H9 (cell line): ENCODE data around the gene MIGA2. TPM values are rescaled to one million over a fixed set of nuclear protein-coding genes. Genes with fewer than 3 reads are reported as not detected.

Experiments
- DNase-seq: peaks from one replicate; pipeline ENCODE4 v3.0.0-alpha.2; 2017
- H2AFZ ChIP-seq: one replicate; pipeline ENCODE4 v1.6.1; 2013; ENCODE audit warnings: mild to moderate bottlenecking, low read length, control low read depth, moderate library complexity
- H2AK5ac ChIP-seq: 2 replicates; pipeline ENCODE4 v1.6.1; 2013; ENCODE audit warnings: low read length, control low read depth, mixed read lengths; ENCODE audit not compliant: insufficient read length
- H2BK120ac ChIP-seq: one replicate; pipeline ENCODE4 v1.6.1; 2013; ENCODE audit warnings: low read depth, mild to moderate bottlenecking, low read length, control low read depth, inconsistent platforms; ENCODE audit not compliant: poor library complexity, severe bottlenecking
- H2BK12ac ChIP-seq: 2 replicates; pipeline ENCODE4 v1.6.1; 2013; ENCODE audit warnings: low read length, control low read depth, mixed read lengths, low read depth; ENCODE audit not compliant: insufficient read length
- H2BK15ac ChIP-seq: 2 replicates; pipeline ENCODE4 v1.6.1; 2013; ENCODE audit warnings: low read depth, low read length, control low read depth
- H2BK20ac ChIP-seq: one replicate; pipeline ENCODE4 v1.6.1; 2013; ENCODE audit warnings: low read depth, mild to moderate bottlenecking, low read length, control low read depth, inconsistent platforms; ENCODE audit not compliant: poor library complexity, severe bottlenecking
- H2BK5ac ChIP-seq: 2 replicates; pipeline ENCODE4 v1.6.1; 2013; ENCODE audit warnings: low read length, control low read depth, mixed read lengths; ENCODE audit not compliant: insufficient read length
- H3K14ac ChIP-seq: 2 replicates; pipeline ENCODE4 v1.6.1; 2013; ENCODE audit warnings: low read length, control low read depth; ENCODE audit not compliant: insufficient read depth
- H3K18ac ChIP-seq: 2 replicates; pipeline ENCODE4 v1.6.1; 2013; ENCODE audit warnings: low read depth, mild to moderate bottlenecking, mixed read lengths, low read length, control low read depth; ENCODE audit not compliant: insufficient read length
- H3K23ac ChIP-seq: 2 replicates; pipeline ENCODE4 v1.6.1; 2013; ENCODE audit warnings: low read length, control low read depth, mixed read lengths, low read depth; ENCODE audit not compliant: insufficient read length
- H3K23me2 ChIP-seq: 2 replicates; pipeline ENCODE4 v1.6.1; 2013; ENCODE audit warnings: low read depth, mild to moderate bottlenecking, mixed read lengths, low read length, control low read depth; ENCODE audit not compliant: insufficient read length, poor library complexity, severe bottlenecking
- H3K27ac ChIP-seq: 2 replicates; pipeline ENCODE4 v1.5.1; 2013; ENCODE audit warnings: low read length, control low read depth, mixed read lengths, low read depth; ENCODE audit not compliant: insufficient read length
- H3K27me3 ChIP-seq: 2 replicates; pipeline ENCODE4 v1.6.1; 2013; ENCODE audit warnings: low read length, control low read depth, inconsistent platforms; ENCODE audit not compliant: insufficient read depth
- H3K4ac ChIP-seq: 2 replicates; pipeline ENCODE4 v1.6.1; 2013; ENCODE audit warnings: low read depth, mild to moderate bottlenecking, control low read depth, inconsistent platforms, low read length, moderate library complexity
- H3K4me1 ChIP-seq: 2 replicates; pipeline ENCODE4 v1.6.1; 2013; ENCODE audit warnings: low read length, control low read depth, inconsistent platforms; ENCODE audit not compliant: insufficient read depth
- H3K4me2 ChIP-seq: 2 replicates; pipeline ENCODE4 v1.6.1; 2013; ENCODE audit warnings: low read length, control low read depth, mixed read lengths; ENCODE audit not compliant: insufficient read length, insufficient read depth
- H3K56ac ChIP-seq: 2 replicates; pipeline ENCODE4 v1.6.1; 2013; ENCODE audit warnings: low read depth, mild to moderate bottlenecking, mixed read lengths, low read length, control low read depth; ENCODE audit not compliant: insufficient read length
- H3K79me1 ChIP-seq: 2 replicates; pipeline ENCODE4 v1.6.1; 2013; ENCODE audit warnings: low read depth, mild to moderate bottlenecking, moderate library complexity, low read length, control low read depth, inconsistent platforms; ENCODE audit not compliant: insufficient read depth, poor library complexity, severe bottlenecking
- H3K79me2 ChIP-seq: 2 replicates; pipeline ENCODE4 v1.6.1; 2013; ENCODE audit warnings: low read length, control low read depth, inconsistent platforms; ENCODE audit not compliant: insufficient read depth
- H3K9ac ChIP-seq: 2 replicates; pipeline ENCODE4 v1.6.1; 2013; ENCODE audit warnings: low read length, control low read depth, mixed read lengths; ENCODE audit not compliant: insufficient read length; ENCODE audit errors: extremely low read depth
- H3K9me3 ChIP-seq: one replicate; pipeline ENCODE4 v1.6.1; 2013; ENCODE audit warnings: low read depth, low read length, inconsistent platforms; ENCODE audit not compliant: control insufficient read depth
- H3T11ph ChIP-seq: one replicate; pipeline ENCODE4 v1.6.1; 2013; ENCODE audit warnings: mild to moderate bottlenecking, low read length, control low read depth, inconsistent platforms
- H4K20me1 ChIP-seq: one replicate; pipeline ENCODE4 v1.6.1; 2013; ENCODE audit not compliant: control insufficient read depth, insufficient read length, insufficient read depth
- H4K5ac ChIP-seq: 2 replicates; pipeline ENCODE4 v1.6.1; 2013; ENCODE audit warnings: low read depth, mild to moderate bottlenecking, mixed read lengths, low read length, control low read depth; ENCODE audit not compliant: insufficient read length
- H4K8ac ChIP-seq: replicated peaks from 2 replicates; pipeline ENCODE4 v1.6.1; 2013; ENCODE audit warnings: low read length, control low read depth, mixed read lengths, low read depth; ENCODE audit not compliant: insufficient read length
- H4K91ac ChIP-seq: 2 replicates; pipeline ENCODE4 v1.6.1; 2013; ENCODE audit warnings: low read depth, mild to moderate bottlenecking, moderate library complexity, mixed read lengths, low read length, control low read depth; ENCODE audit not compliant: insufficient read length
- H3K27ac Mint-ChIP-seq, 3 experiments: 2 replicates in 2 of 3; 3 replicates in 1 of 3; pipeline ENCODE4 v1.8.0; 2020 to 2021; ENCODE audit warnings: mixed read lengths in 3 of 3, mild to moderate bottlenecking in 1 of 3, moderate library complexity in 1 of 3
- H3K27me3 Mint-ChIP-seq: 2 replicates; pipeline ENCODE4 v1.8.0; 2021; ENCODE audit warnings: low read depth, mild to moderate bottlenecking, moderate library complexity, mixed read lengths
- H3K36me3 Mint-ChIP-seq, 3 experiments: 2 replicates in 2 of 3; 3 replicates in 1 of 3; pipeline ENCODE4 v1.8.0; 2020 to 2021; ENCODE audit warnings: low read depth in 3 of 3, mixed read lengths in 3 of 3; ENCODE audit not compliant: insufficient read depth in 1 of 3
- H3K4me1 Mint-ChIP-seq, 2 experiments: 2 replicates each; pipeline ENCODE4 v1.8.0; 2020; ENCODE audit warnings: mixed read lengths in 2 of 2
- H3K4me3 Mint-ChIP-seq, 2 experiments: 2 replicates in 1 of 2; 3 replicates in 1 of 2; pipeline ENCODE4 v1.8.0; 2020 to 2021; ENCODE audit warnings: mild to moderate bottlenecking in 2 of 2, mixed read lengths in 2 of 2, moderate library complexity in 1 of 2
- H3K9me3 Mint-ChIP-seq, 2 experiments: 2 replicates in 1 of 2; 3 replicates in 1 of 2; pipeline ENCODE4 v1.8.0; 2020; ENCODE audit warnings: mild to moderate bottlenecking in 2 of 2, mixed read lengths in 2 of 2, moderate library complexity in 1 of 2
- WGBS: extraction: QIAGEN DNeasy Blood & Tissue Kit; methylation state at CpG from one replicate; pipeline ENCODE4 v1.1.7; 2013; ENCODE audit warnings: missing lambda C conversion rate, low lambda C conversion rate, mixed read lengths; ENCODE audit not compliant: insufficient read length; ENCODE audit errors: extremely low coverage; 5-methylcytosine and 5-hydroxymethylcytosine counted together
- total RNA-seq: library from RNA; stranded (reverse); gene quantifications from 2 replicates; pipeline ENCODE4 v1.2.1, GENCODE V29; 2021
- TF ChIP-seq, protein P1 (sequence below): fragments of 200-600 bp; sonication (generic); conservative IDR thresholded peaks from 3 replicates; pipeline ENCODE4 v1.8.0; 2021; ENCODE audit warnings: antibody characterized with exemption, mild to moderate bottlenecking

Gene MIGA2
- total RNA-seq, 1 experiment from 2014 or later: 37.8 TPM

- peaks cover 77 to 95% (median 94%) of the 10 kb centered on the region in 3 experiments for H3K36me3 Mint-ChIP-seq
- no peaks in the 10 kb centered on the region for H4K20me1 ChIP-seq
These were observed 38.0 kb upstream of the MIGA2 start for GRCh38 chr9:128998462-128998861.

More at GRCh38 chr9:128998462-128998861, 38.0 kb upstream of the MIGA2 start:
- no peak overlapping the region for H2BK20ac ChIP-seq
- Mint-ChIP-seq H3K9me3 (no peaks in the 10 kb centered on the region), H3K4me3 (no peak overlapping the region), H3K27ac (0 out of 7 replicates have a peak overlapping the region, but pooled peaks of 1 of the 3 experiments have one; percentile 65), H3K27me3 (no peaks in the 10 kb centered on the region; the same call in 1 of the 2 replicates), H3K4me1 (no peaks in the 10 kb centered on the region)
- H2BK5ac ChIP-seq: no peak overlapping the region
- H3K56ac ChIP-seq: no peak overlapping the region
- no peaks in the 10 kb centered on the region for H3K79me1 ChIP-seq
- no peak for DNase-seq
- H4K5ac ChIP-seq: no peak overlapping the region
- no peaks in the 10 kb centered on the region for H3K9me3 ChIP-seq
- H3K27ac ChIP-seq: no peak overlapping the region
- no peak overlapping the region for H3K14ac ChIP-seq
- H3K27me3 ChIP-seq: no peaks in the 10 kb centered on the region
- no peak overlapping the region for H3T11ph ChIP-seq
- no peak overlapping the region for H2AK5ac ChIP-seq
- no peak overlapping the region for H2AFZ ChIP-seq
- H3K23me2 ChIP-seq: no peaks in the 10 kb centered on the region
- no peak overlapping the region for H4K91ac ChIP-seq
- H3K79me2 ChIP-seq: no peaks in the 10 kb centered on the region
- H4K8ac ChIP-seq: no peak overlapping the region
- no peak overlapping the region for H2BK120ac ChIP-seq
- H3K4me2 ChIP-seq: no peak overlapping the region
- TF ChIP-seq, protein P1, sequence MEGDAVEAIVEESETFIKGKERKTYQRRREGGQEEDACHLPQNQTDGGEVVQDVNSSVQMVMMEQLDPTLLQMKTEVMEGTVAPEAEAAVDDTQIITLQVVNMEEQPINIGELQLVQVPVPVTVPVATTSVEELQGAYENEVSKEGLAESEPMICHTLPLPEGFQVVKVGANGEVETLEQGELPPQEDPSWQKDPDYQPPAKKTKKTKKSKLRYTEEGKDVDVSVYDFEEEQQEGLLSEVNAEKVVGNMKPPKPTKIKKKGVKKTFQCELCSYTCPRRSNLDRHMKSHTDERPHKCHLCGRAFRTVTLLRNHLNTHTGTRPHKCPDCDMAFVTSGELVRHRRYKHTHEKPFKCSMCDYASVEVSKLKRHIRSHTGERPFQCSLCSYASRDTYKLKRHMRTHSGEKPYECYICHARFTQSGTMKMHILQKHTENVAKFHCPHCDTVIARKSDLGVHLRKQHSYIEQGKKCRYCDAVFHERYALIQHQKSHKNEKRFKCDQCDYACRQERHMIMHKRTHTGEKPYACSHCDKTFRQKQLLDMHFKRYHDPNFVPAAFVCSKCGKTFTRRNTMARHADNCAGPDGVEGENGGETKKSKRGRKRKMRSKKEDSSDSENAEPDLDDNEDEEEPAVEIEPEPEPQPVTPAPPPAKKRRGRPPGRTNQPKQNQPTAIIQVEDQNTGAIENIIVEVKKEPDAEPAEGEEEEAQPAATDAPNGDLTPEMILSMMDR: no peak
- no peak overlapping the region for H2BK15ac ChIP-seq
- H3K4me1 ChIP-seq: no peaks in the 10 kb centered on the region
- H3K18ac ChIP-seq: no peak overlapping the region
- H3K9ac ChIP-seq: no peak overlapping the region
- H3K4ac ChIP-seq: no peak overlapping the region
- no peak overlapping the region for H3K23ac ChIP-seq
- WGBS: no CpG with 5 or more reads among the region's 6 CpGs
- H2BK12ac ChIP-seq: no peak overlapping the region
